HG03565 (cell line): Measurements from ENCODE around the gene HOXC11.

ENCODE experiments used
- ATAC-seq: cut with Tn5 transposase; IDR thresholded peaks from one replicate; pipeline ENCODE4 v1.9.1; 2021; ENCODE audit warnings: mild to moderate bottlenecking, moderate library complexity; ENCODE audit not compliant: unreplicated experiment

HOXC11 gene

GRCh38 chr12:53942467-53942997, 30.4 kb upstream of the HOXC11 start:
- no peak for ATAC-seq

GRCh38 chr12:53944209-53944608, 28.7 kb upstream of the HOXC11 start:
- no peak for ATAC-seq

- no peak for ATAC-seq
Measured at GRCh38 chr12:53944907-53945847, 27.7 kb upstream of the HOXC11 start.

- no peak for ATAC-seq
Measured at GRCh38 chr12:53947743-53948142, 25.2 kb upstream of the HOXC11 start.

- no peak for ATAC-seq
Measured at GRCh38 chr12:53948650-53949593, 24.0 kb upstream of the HOXC11 start.

GRCh38 chr12:53949631-53950436, 23.1 kb upstream of the HOXC11 start:
- no peak for ATAC-seq

GRCh38 chr12:53950437-53950773, 22.5 kb upstream of the HOXC11 start:
- ATAC-seq = no peak

- no peak for ATAC-seq
Measured at GRCh38 chr12:53950789-53951576, 21.9 kb upstream of the HOXC11 start.

GRCh38 chr12:53951577-53952334, 21.2 kb upstream of the HOXC11 start:
- no peak for ATAC-seq

- no peak for ATAC-seq
Measured at GRCh38 chr12:53952335-53952694, 20.6 kb upstream of the HOXC11 start.

GRCh38 chr12:53952871-53953734, 19.8 kb upstream of the HOXC11 start:
- no peak for ATAC-seq

GRCh38 chr12:53953831-53954693, 18.9 kb upstream of the HOXC11 start:
- no peak for ATAC-seq

GRCh38 chr12:53954694-53955035, 18.3 kb upstream of the HOXC11 start, which contains the start of gene HOXC12:
HOXC12 (plus strand) TSS chr12:53954903; CDS start chr12:53954930, 27 bp downstream.
- ATAC-seq = no peak

GRCh38 chr12:53955036-53955775, 17.7 kb upstream of the HOXC11 start:
- ATAC-seq = no peak

- no peak for ATAC-seq
Measured at GRCh38 chr12:53955776-53956250, 17.1 kb upstream of the HOXC11 start.

GRCh38 chr12:53956251-53956887, 16.6 kb upstream of the HOXC11 start:
- no peak for ATAC-seq
